GM23248 (cell line): ENCODE data around the gene FCHO1. TPM values are rescaled to one million over a fixed set of nuclear protein-coding genes. Genes with fewer than 3 reads are reported as not detected.
A peak's percentile ranks its signal among the peaks of the same experiment; 100 is the strongest.

Source experiments
- DNase-seq: peaks from one replicate; pipeline ENCODE4 v3.0.0-alpha.2; 2015
- H2AFZ ChIP-seq: fragments of 200-600 bp; sonication (generic); 2 replicates; pipeline ENCODE4 v1.6.1; 2016; ENCODE audit warnings: antibody characterized with exemption
- H3F3A ChIP-seq: fragments of 200-600 bp; sonication (generic); 2 replicates; pipeline ENCODE4 v1.6.1; 2016; ENCODE audit warnings: mild to moderate bottlenecking, antibody characterized with exemption, mixed run types; ENCODE audit not compliant: insufficient read depth
- H3K27ac ChIP-seq: fragments of 200-600 bp; sonication (generic); 2 replicates; pipeline ENCODE4 v1.5.1; 2016; ENCODE audit warnings: mild to moderate bottlenecking
- H3K27me3 ChIP-seq: fragments of 200-600 bp; sonication (generic); replicated peaks from 2 replicates; pipeline ENCODE4 v1.6.1; 2016; ENCODE audit warnings: mild to moderate bottlenecking; ENCODE audit not compliant: insufficient read depth
- H3K36me3 ChIP-seq: fragments of 200-600 bp; sonication (generic); 2 replicates; pipeline ENCODE4 v1.6.1; 2016; ENCODE audit warnings: low read depth, mild to moderate bottlenecking
- H3K4me1 ChIP-seq: fragments of 200-600 bp; sonication (generic); 2 replicates; pipeline ENCODE4 v1.6.1; 2016; ENCODE audit warnings: mild to moderate bottlenecking; ENCODE audit not compliant: insufficient read depth
- H3K4me2 ChIP-seq: fragments of 200-600 bp; sonication (generic); one replicate; pipeline ENCODE4 v1.6.1; 2016; ENCODE audit warnings: mild to moderate bottlenecking; ENCODE audit not compliant: unreplicated experiment
- H3K4me3 ChIP-seq: fragments of 200-600 bp; sonication (generic); 2 replicates; pipeline ENCODE4 v1.5.1; 2016; ENCODE audit warnings: mild to moderate bottlenecking
- H3K79me2 ChIP-seq: fragments of 200-600 bp; sonication (generic); 2 replicates; pipeline ENCODE4 v1.6.1; 2016; ENCODE audit warnings: mild to moderate bottlenecking; ENCODE audit not compliant: insufficient read depth
- H3K9ac ChIP-seq: fragments of 200-600 bp; sonication (generic); 2 replicates; pipeline ENCODE4 v1.6.1; 2016; ENCODE audit warnings: mild to moderate bottlenecking
- H3K9me2 ChIP-seq: fragments of 200-600 bp; sonication (generic); 2 replicates; pipeline ENCODE4 v1.6.1; 2016; ENCODE audit warnings: mixed run types, mild to moderate bottlenecking, moderate library complexity; ENCODE audit not compliant: insufficient read depth
- H3K9me3 ChIP-seq: fragments of 200-600 bp; sonication (generic); one replicate; pipeline ENCODE4 v1.6.1; 2017; ENCODE audit warnings: low read depth
- H4K20me1 ChIP-seq: fragments of 200-600 bp; sonication (generic); 2 replicates; pipeline ENCODE4 v1.6.0; 2016; ENCODE audit not compliant: insufficient read depth
- EZH2 ChIP-seq: fragments of 200-600 bp; sonication (generic); IDR thresholded peaks from 2 replicates; pipeline ENCODE4 v1.6.1; 2018; ENCODE audit warnings: antibody characterized with exemption, mild to moderate bottlenecking; ENCODE audit not compliant: insufficient read depth, poor library complexity, severe bottlenecking
- EZH2phosphoT487 ChIP-seq: fragments of 200-600 bp; sonication (generic); IDR thresholded peaks from 2 replicates; pipeline ENCODE4 v1.6.1; 2018; ENCODE audit warnings: antibody characterized with exemption, moderate library complexity, mild to moderate bottlenecking, low read depth; ENCODE audit not compliant: insufficient read depth
- WGBS, 2 experiments: methylation state at CpG; one replicate each; pipeline ENCODE4 v1.1.6; 2015 to 2017; ENCODE audit warnings: low lambda C conversion rate in 2 of 2, low coverage in 1 of 2; ENCODE audit errors: missing lambda C conversion rate in 2 of 2; 5-methylcytosine and 5-hydroxymethylcytosine counted together
- in situ Hi-C: fragments of 300-500 bp; cut with MboI; formaldehyde crosslinking; loops from 2 replicates; pipeline ENCODE4 v1.15.0; 2020
- polyA plus RNA-seq: library from polyadenylated mRNA; unstranded; fragments of >200 nt; fragmentation: Nextera tagmentation; extraction: Ambion mirVana; gene quantifications from 2 replicates; pipeline ENCODE4 v1.2.1, GENCODE V29; 2016
- total RNA-seq: library from RNA; depleted of rRNA; stranded (reverse); fragments of >200 nt; shearing (Covaris generic); gene quantifications from 2 replicates; pipeline ENCODE4 v1.2.3, GENCODE V29; 2014

FCHO1 gene
- total and polyA plus RNA-seq, 2 experiments from 2014 or later: 0.43 to 1.1 TPM

- Histone ChIP-seq H4K20me1 (no peaks in the 10 kb centered on the region), H2AFZ (no peak overlapping the region), H3F3A (no peaks in the 10 kb centered on the region), H3K36me3 (no peaks in the 10 kb centered on the region), H3K4me2 (no peak overlapping the region), H3K27ac (no peak overlapping the region), H3K4me1 (no peaks in the 10 kb centered on the region), H3K79me2 (no peaks in the 10 kb centered on the region), H3K9me2 (no peaks in the 10 kb centered on the region), H3K27me3 (peaks cover 3% of the 10 kb centered on the region; the same call in 1 of the 2 replicates), H3K9ac (no peak overlapping the region), H3K4me3 (no peak overlapping the region), H3K9me3 (no peaks in the 10 kb centered on the region)
- no peak for TF ChIP-seq EZH2
- TF ChIP-seq EZH2phosphoT487: no peak
- DNase-seq: no peak
- 95 to 100% methylated on average over 2 of the region's 2 CpGs for WGBS, 2 experiments
- in situ Hi-C loops: no loop called here
Observed at GRCh38 chr19:17788632-17789031, 37.4 kb downstream of the FCHO1 start.

- Histone ChIP-seq H3K27me3 (peaks cover 18% of the 10 kb centered on the region), H3K4me1 (no peaks in the 10 kb centered on the region), H3K4me2 (no peak overlapping the region), H3K79me2 (no peaks in the 10 kb centered on the region), H3F3A (no peaks in the 10 kb centered on the region), H3K9ac (no peak overlapping the region), H3K36me3 (no peaks in the 10 kb centered on the region), H3K27ac (no peak overlapping the region), H2AFZ (no peak overlapping the region), H3K9me3 (no peaks in the 10 kb centered on the region), H3K9me2 (no peaks in the 10 kb centered on the region), H3K4me3 (no peak overlapping the region), H4K20me1 (no peaks in the 10 kb centered on the region)
- no peak for TF ChIP-seq EZH2
- TF ChIP-seq EZH2phosphoT487: no peak
- 56 to 59% methylated on average over 6 of the region's 6 CpGs for WGBS, 2 experiments
- no peak for DNase-seq
- in situ Hi-C loops: no loop called here
Observed at GRCh38 chr19:17790059-17790780, 38.9 kb downstream of the FCHO1 start.

GRCh38 chr19:17794412-17794730 is 43.1 kb downstream of the FCHO1 start:
- no peak for DNase-seq
- Histone ChIP-seq H3K4me3 (peak overlapping the region; percentile 40; the same call in 1 of the 2 replicates), H3K9ac (no peak overlapping the region), H3K4me2 (no peak overlapping the region), H3K27me3 (peaks cover 28% of the 10 kb centered on the region), H3K9me2 (no peaks in the 10 kb centered on the region), H3F3A (no peaks in the 10 kb centered on the region), H4K20me1 (no peaks in the 10 kb centered on the region), H3K4me1 (no peaks in the 10 kb centered on the region), H3K27ac (no peak overlapping the region), H3K79me2 (no peaks in the 10 kb centered on the region), H2AFZ (no peak overlapping the region), H3K9me3 (no peaks in the 10 kb centered on the region), H3K36me3 (no peaks in the 10 kb centered on the region)
- in situ Hi-C loops: no loop called here
- no peak for TF ChIP-seq EZH2
- no peak for TF ChIP-seq EZH2phosphoT487
- 35 to 36% methylated on average over 9 of the region's 9 CpGs for WGBS, 2 experiments

- Histone ChIP-seq H3K27ac (no peak within 1 kb of the TSS), H4K20me1 (no peaks in the 10 kb centered on the region), H3K4me3 (peak within 1 kb of the TSS; percentile 40; the same call in 1 of the 2 replicates), H3K79me2 (no peaks in the 10 kb centered on the region), H3F3A (no peaks in the 10 kb centered on the region), H3K36me3 (no peaks in the 10 kb centered on the region), H2AFZ (peak within 1 kb of the TSS; percentile 37; the same call in 1 of the 2 replicates), H3K27me3 (peaks cover 28% of the 10 kb centered on the region), H3K9me2 (no peaks in the 10 kb centered on the region), H3K9ac (no peak within 1 kb of the TSS), H3K4me2 (no peak within 1 kb of the TSS), H3K4me1 (no peaks in the 10 kb centered on the region), H3K9me3 (no peaks in the 10 kb centered on the region)
- 3 to 7% methylated on average over 26 to 41 of the region's 50 CpGs for WGBS, 2 experiments
- peak; percentile 37 for DNase-seq
- no peak for TF ChIP-seq EZH2phosphoT487
- peak; percentile 80 for TF ChIP-seq EZH2
- in situ Hi-C loops: no loop called here
Observed at GRCh38 chr19:17794731-17795494, 43.6 kb downstream of the FCHO1 start, which contains the start of gene B3GNT3. Gene B3GNT3, plus strand, starts transcription at chr19:17795138. Its CDS starts 12,670 bp downstream, at chr19:17807808.
